Right forelimb (tissue), 1 donor: ENCODE data around the gene QRICH2.
"Not testable (repeated sequence)": the region's sequence is repeated elsewhere in the genome, so short reads cannot be mapped to it uniquely, and the experiment has no call there.

Experiments
- DNase-seq: peaks from one replicate; pipeline ENCODE4 v3.0.0-alpha.2; 2018

Gene QRICH2

GRCh38 chr17:76318586-76318985, 10.5 kb upstream of the QRICH2 start:
- no peak for DNase-seq

GRCh38 chr17:76317535-76317934, 9.5 kb upstream of the QRICH2 start:
- DNase-seq, result no peak

GRCh38 chr17:76314392-76315227, 6.5 kb upstream of the QRICH2 start:
- no peak for DNase-seq

GRCh38 chr17:76312735-76313134, 4.7 kb upstream of the QRICH2 start:
- no peak for DNase-seq

- DNase-seq, result no peak
Observed at GRCh38 chr17:76309461-76309860, 1.4 kb upstream of the QRICH2 start.

- DNase-seq, result no peak
Observed at GRCh38 chr17:76307299-76307965, 644 bp downstream of the QRICH2 start.

GRCh38 chr17:76305135-76305454, 3.0 kb downstream of the QRICH2 start:
- not testable (repeated sequence) for DNase-seq

- no peak for DNase-seq
Observed at GRCh38 chr17:76304226-76305134, 3.6 kb downstream of the QRICH2 start.

- no peak for DNase-seq
Observed at GRCh38 chr17:76297436-76297835, 10.6 kb downstream of the QRICH2 start.

- DNase-seq, result no peak
Observed at GRCh38 chr17:76296889-76297288, 11.2 kb downstream of the QRICH2 start.

- no peak for DNase-seq
Observed at GRCh38 chr17:76296186-76296585, 11.9 kb downstream of the QRICH2 start.

GRCh38 chr17:76293106-76293505, 15.0 kb downstream of the QRICH2 start:
- no peak for DNase-seq

GRCh38 chr17:76292567-76292966, 15.5 kb downstream of the QRICH2 start:
- no peak for DNase-seq

- no peak for DNase-seq
Observed at GRCh38 chr17:76281573-76282371, 26.3 kb downstream of the QRICH2 start.

- DNase-seq, result no peak
Observed at GRCh38 chr17:76280650-76281049, 27.4 kb downstream of the QRICH2 start.

GRCh38 chr17:76279742-76280287, 28.3 kb downstream of the QRICH2 start:
- DNase-seq, result no peak

GRCh38 chr17:76278952-76279741, 28.9 kb downstream of the QRICH2 start:
- peak; percentile 91 for DNase-seq

GRCh38 chr17:76278268-76278908, 29.7 kb downstream of the QRICH2 start:
- DNase-seq, result no peak

- no peak for DNase-seq
Observed at GRCh38 chr17:76277300-76278267, 30.5 kb downstream of the QRICH2 start.
